Lower leg skin (tissue), 3 donors: ENCODE measurements around the gene SH3RF1.

ENCODE experiments used
- POLR2A ChIP-seq, 2 donors: fragments of 450-650 bp; IDR thresholded peaks; one replicate each; pipeline ENCODE4 v1.6.1; 2016 to 2017; ENCODE audit warnings: antibody characterized with exemption in 2 of 2, mild to moderate bottlenecking in 1 of 2, moderate library complexity in 1 of 2
- TF ChIP-seq, protein P1 (sequence below), 3 donors: fragments of 450-650 bp; IDR thresholded peaks; one replicate each; pipeline ENCODE4 v1.5.1; 2016; ENCODE audit warnings: antibody characterized with exemption in 3 of 3, mild to moderate bottlenecking in 3 of 3, moderate library complexity in 2 of 3

DNA sequence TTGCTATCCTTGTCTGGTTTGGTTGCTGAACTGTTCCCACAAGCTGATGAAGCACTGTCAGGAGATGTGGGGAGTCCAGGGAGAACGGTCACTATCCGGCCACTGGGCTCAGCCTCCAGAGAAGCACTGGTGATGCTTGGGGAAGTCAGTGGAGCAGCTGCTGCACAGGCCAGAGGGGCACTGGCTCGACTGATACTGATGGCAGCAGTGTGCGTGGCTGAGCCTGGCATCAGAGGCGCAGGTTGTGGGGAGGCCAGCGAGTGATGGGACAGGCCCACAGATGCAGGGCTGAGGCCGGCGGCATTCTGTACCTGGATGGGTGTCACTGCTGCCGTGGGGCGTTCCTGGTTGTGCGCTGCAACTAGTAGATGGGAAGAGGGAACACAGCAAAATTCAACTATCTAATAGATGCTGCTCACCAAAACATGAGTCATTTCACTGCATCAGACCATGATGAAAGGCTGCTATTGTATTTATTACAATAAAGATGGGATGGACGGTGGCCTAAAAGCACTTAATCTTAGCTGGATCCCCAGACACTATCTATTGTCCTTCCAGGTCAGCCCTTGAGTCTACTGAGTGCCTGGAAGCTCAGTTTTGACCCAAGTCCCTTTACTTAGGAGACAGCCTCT is 154.4 kb downstream of the SH3RF1 start:
- TF ChIP-seq, protein P1, sequence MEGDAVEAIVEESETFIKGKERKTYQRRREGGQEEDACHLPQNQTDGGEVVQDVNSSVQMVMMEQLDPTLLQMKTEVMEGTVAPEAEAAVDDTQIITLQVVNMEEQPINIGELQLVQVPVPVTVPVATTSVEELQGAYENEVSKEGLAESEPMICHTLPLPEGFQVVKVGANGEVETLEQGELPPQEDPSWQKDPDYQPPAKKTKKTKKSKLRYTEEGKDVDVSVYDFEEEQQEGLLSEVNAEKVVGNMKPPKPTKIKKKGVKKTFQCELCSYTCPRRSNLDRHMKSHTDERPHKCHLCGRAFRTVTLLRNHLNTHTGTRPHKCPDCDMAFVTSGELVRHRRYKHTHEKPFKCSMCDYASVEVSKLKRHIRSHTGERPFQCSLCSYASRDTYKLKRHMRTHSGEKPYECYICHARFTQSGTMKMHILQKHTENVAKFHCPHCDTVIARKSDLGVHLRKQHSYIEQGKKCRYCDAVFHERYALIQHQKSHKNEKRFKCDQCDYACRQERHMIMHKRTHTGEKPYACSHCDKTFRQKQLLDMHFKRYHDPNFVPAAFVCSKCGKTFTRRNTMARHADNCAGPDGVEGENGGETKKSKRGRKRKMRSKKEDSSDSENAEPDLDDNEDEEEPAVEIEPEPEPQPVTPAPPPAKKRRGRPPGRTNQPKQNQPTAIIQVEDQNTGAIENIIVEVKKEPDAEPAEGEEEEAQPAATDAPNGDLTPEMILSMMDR (IDR thresholded peaks at IDR 0.05) = no peak
- TF ChIP-seq POLR2A (IDR thresholded peaks at IDR 0.05) = no peak
